Measurements from ENCODE around the gene NDUFB2.

- TF ChIP-seq, protein P1, sequence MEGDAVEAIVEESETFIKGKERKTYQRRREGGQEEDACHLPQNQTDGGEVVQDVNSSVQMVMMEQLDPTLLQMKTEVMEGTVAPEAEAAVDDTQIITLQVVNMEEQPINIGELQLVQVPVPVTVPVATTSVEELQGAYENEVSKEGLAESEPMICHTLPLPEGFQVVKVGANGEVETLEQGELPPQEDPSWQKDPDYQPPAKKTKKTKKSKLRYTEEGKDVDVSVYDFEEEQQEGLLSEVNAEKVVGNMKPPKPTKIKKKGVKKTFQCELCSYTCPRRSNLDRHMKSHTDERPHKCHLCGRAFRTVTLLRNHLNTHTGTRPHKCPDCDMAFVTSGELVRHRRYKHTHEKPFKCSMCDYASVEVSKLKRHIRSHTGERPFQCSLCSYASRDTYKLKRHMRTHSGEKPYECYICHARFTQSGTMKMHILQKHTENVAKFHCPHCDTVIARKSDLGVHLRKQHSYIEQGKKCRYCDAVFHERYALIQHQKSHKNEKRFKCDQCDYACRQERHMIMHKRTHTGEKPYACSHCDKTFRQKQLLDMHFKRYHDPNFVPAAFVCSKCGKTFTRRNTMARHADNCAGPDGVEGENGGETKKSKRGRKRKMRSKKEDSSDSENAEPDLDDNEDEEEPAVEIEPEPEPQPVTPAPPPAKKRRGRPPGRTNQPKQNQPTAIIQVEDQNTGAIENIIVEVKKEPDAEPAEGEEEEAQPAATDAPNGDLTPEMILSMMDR (IDR thresholded peaks at IDR 0.05; ENCODE audit: extremely low read depth in 1 of 2, insufficient read depth in 1 of 2, low read depth in 1 of 2, low read length in 2 of 2) = no peak
- no peak for TF ChIP-seq MAX (IDR thresholded peaks at IDR 0.05; ENCODE audit: insufficient read depth, insufficient read length)
Measured at GRCh38 chr7:140684066-140684950, 12.2 kb upstream of the NDUFB2 start.
